HG03469 (cell line): ENCODE measurements around the gene ATCAY.
"Not testable (repeated sequence)": the region's sequence is repeated elsewhere in the genome, so short reads cannot be mapped to it uniquely, and the experiment has no call there.

Experiments used
- ATAC-seq: cut with Tn5 transposase; IDR thresholded peaks from one replicate; pipeline ENCODE4 v1.9.1; 2021; ENCODE audit warnings: mild to moderate bottlenecking, moderate library complexity, moderate number of reproducible peaks; ENCODE audit not compliant: unreplicated experiment

The ATCAY gene

GRCh38 chr19:3855320-3855719, 25.2 kb upstream of the ATCAY start:
- ATAC-seq: no peak

- no peak for ATAC-seq
Measured at GRCh38 chr19:3857449-3858003, 23.0 kb upstream of the ATCAY start.

GRCh38 chr19:3860499-3860898, 20.0 kb upstream of the ATCAY start:
- no peak for ATAC-seq

GRCh38 chr19:3862826-3863500, 17.5 kb upstream of the ATCAY start:
- ATAC-seq: no peak

- no peak for ATAC-seq
Measured at GRCh38 chr19:3863648-3864047, 16.8 kb upstream of the ATCAY start.

GRCh38 chr19:3866910-3867638, 13.4 kb upstream of the ATCAY start:
- no peak for ATAC-seq

GRCh38 chr19:3867971-3868769, 12.3 kb upstream of the ATCAY start:
- ATAC-seq: no peak

- ATAC-seq: no peak
Measured at GRCh38 chr19:3868770-3869456, 11.6 kb upstream of the ATCAY start, which contains the start of gene ZFR2. Gene ZFR2, minus strand, starts transcription at chr19:3869038. Its CDS starts 21 bp downstream, at chr19:3869017.

- ATAC-seq: no peak
Measured at GRCh38 chr19:3873151-3873550, 7.3 kb upstream of the ATCAY start.

GRCh38 chr19:3874695-3875094, 5.8 kb upstream of the ATCAY start:
- ATAC-seq: not testable (repeated sequence)

- ATAC-seq: no peak
Measured at GRCh38 chr19:3879656-3880055, 829 bp upstream of the ATCAY start.

GRCh38 chr19:3881272-3882040, 971 bp downstream of the ATCAY start:
- no peak for ATAC-seq

- ATAC-seq: no peak
Measured at GRCh38 chr19:3882041-3882384, 1.5 kb downstream of the ATCAY start.

GRCh38 chr19:3890591-3890990, 10.1 kb downstream of the ATCAY start:
- ATAC-seq: no peak

GRCh38 chr19:3893509-3894179, 13.2 kb downstream of the ATCAY start:
- ATAC-seq: no peak

GRCh38 chr19:3894959-3895358, 14.5 kb downstream of the ATCAY start:
- not testable (repeated sequence) for ATAC-seq

GRCh38 chr19:3895788-3896187, 15.3 kb downstream of the ATCAY start:
- no peak for ATAC-seq

GRCh38 chr19:3897936-3898335, 17.5 kb downstream of the ATCAY start:
- no peak for ATAC-seq

GRCh38 chr19:3898426-3898825, 17.9 kb downstream of the ATCAY start:
- no peak for ATAC-seq
